MCF 10A (cell line): Measurements from ENCODE around the gene SERINC3. TPM values are rescaled to one million over a fixed set of nuclear protein-coding genes. Genes with fewer than 3 reads are reported as not detected.

Source experiments
- BruUV-seq: library from RNA; stranded (reverse); fragments of 400-500 nt; replicated peaks from 2 replicates; lab custom pipeline; 2021; lab: Mats Ljungman, UMichigan
- CTCF ChIA-PET: fragments of 300-600 bp; sonication (Branson Sonifier 250); formaldehyde crosslinking; extraction: SDS; loops from one replicate; lab custom pipeline; 2021; ENCODE audit warnings: antibody characterized with exemption, inconsistent platforms; lab: Yijun Ruan, JAX
- POLR2A ChIA-PET: fragments of 300-600, 350-650 bp; sonication (Branson Sonifier 250); formaldehyde crosslinking; extraction: SDS; loops from one replicate; lab custom pipeline; 2020; ENCODE audit warnings: antibody characterized with exemption, inconsistent platforms; lab: Yijun Ruan, JAX
- DNase-seq: peaks from one replicate; pipeline ENCODE4 v3.0.0-alpha.2; 2018; ENCODE audit not compliant: unreplicated experiment
- H3K27ac Mint-ChIP-seq: one replicate; pipeline ENCODE4 v1.8.0; 2022; ENCODE audit warnings: mild to moderate bottlenecking, low read depth, mixed read lengths; ENCODE audit not compliant: unreplicated experiment
- H3K27me3 Mint-ChIP-seq: one replicate; pipeline ENCODE4 v1.8.0; 2022; ENCODE audit warnings: mixed read lengths; ENCODE audit not compliant: insufficient read depth, unreplicated experiment
- H3K36me3 Mint-ChIP-seq: one replicate; pipeline ENCODE4 v1.8.0; 2022; ENCODE audit warnings: mild to moderate bottlenecking, moderate library complexity, mixed read lengths; ENCODE audit not compliant: insufficient read depth, unreplicated experiment
- H3K4me1 Mint-ChIP-seq: one replicate; pipeline ENCODE4 v1.8.0; 2022; ENCODE audit warnings: mixed read lengths; ENCODE audit not compliant: insufficient read depth, unreplicated experiment
- H3K4me3 Mint-ChIP-seq: one replicate; pipeline ENCODE4 v1.8.0; 2022; ENCODE audit warnings: mild to moderate bottlenecking, moderate library complexity, mixed read lengths; ENCODE audit not compliant: unreplicated experiment
- H3K9me3 Mint-ChIP-seq: one replicate; pipeline ENCODE4 v1.8.0; 2022; ENCODE audit warnings: mixed read lengths; ENCODE audit not compliant: unreplicated experiment
- CTCF ChIP-seq: fragments of 200-600 bp; IDR thresholded peaks from one replicate; pipeline ENCODE4 v1.8.0; 2022; ENCODE audit warnings: antibody characterized with exemption, mild to moderate bottlenecking; ENCODE audit not compliant: unreplicated experiment
- intact Hi-C: fragments of 100-400 bp; cut with micrococcal nuclease; formaldehyde crosslinking; loops from 2 replicates; pipeline ENCODE4 v1.14.1; 2022
- total RNA-seq: library from RNA; stranded (reverse); gene quantifications from 2 replicates; pipeline ENCODE4 v1.2.3, GENCODE V29; 2022

SERINC3 gene
- total RNA-seq, 1 experiment from 2014 or later: 104 TPM

DNA sequence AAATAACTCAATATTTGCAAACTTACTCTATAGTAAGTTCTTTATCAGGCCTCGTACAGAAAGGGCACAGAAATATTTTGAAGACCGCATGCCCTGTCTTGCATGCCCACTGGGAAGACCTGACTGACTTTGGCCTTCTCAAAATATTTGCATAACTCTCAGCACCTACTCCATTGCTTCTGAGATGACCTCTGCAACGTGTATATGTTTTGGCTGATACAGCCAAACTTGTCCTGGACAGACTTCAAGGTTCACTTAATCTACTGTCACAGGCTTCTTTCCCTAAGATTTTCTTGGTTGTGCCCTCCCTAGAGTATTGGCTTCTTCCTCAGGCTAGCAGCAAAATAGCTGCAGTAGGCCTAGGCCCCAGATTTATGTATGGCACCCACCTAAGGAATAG, 21.5 kb upstream of the SERINC3 start:
- no peak for TF ChIP-seq CTCF
- Mint-ChIP-seq H3K27ac (no peak overlapping the region), H3K4me3 (no peak overlapping the region), H3K9me3 (no peaks in the 10 kb centered on the region), H3K27me3 (no peaks in the 10 kb centered on the region), H3K36me3 (no peaks in the 10 kb centered on the region), H3K4me1 (no peaks in the 10 kb centered on the region)
- CTCF ChIA-PET: interaction anchor here (0.6 to 1.7 kb wide), 5 partner anchors 10 to 328 kb away, joined by 3 to 4 read pairs (median 3); no protein-coding TSS in a partner anchor
- intact Hi-C loops: no loop called here
- POLR2A ChIA-PET: interaction anchor here (2.2 to 2.6 kb wide), 2 partner anchors 11 to 22 kb away, joined by 8 to 9 read pairs; partner anchors contain the start of gene SERINC3
- no TSS peak for BruUV-seq
- DNase-seq: no peak

DNA sequence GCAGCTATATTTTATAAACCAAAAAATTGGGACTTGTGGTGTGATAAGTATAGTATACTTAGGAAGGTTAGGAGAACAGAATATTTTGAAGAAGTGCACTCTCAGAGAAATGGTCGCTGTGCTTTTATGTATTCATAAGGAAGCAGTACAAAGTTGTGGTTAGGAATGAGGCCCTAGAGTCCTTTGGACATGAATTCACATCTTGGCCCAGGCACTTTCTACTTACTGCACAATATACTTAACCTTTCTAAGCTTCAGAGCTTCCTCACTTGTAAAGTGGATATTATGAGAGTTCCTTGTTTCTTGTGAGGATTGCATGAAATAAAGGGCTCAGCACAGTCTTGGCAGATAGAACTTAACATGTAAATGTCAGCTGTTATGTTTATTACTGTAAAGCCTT, 21.0 kb upstream of the SERINC3 start:
- TF ChIP-seq CTCF: no peak
- no peak overlapping the region for H3K4me3 Mint-ChIP-seq
- H3K36me3 Mint-ChIP-seq: no peaks in the 10 kb centered on the region
- no peaks in the 10 kb centered on the region for H3K27me3 Mint-ChIP-seq
- no peak overlapping the region for H3K27ac Mint-ChIP-seq
- ChIA-PET POLR2A (interaction anchor here (0.7 to 2.8 kb wide), 7 partner anchors 10 to 748 kb away, joined by 3 to 9 read pairs (median 4); partner anchors contain the start of genes PKIG and SERINC3), CTCF (interaction anchor here (0.6 to 2.2 kb wide), 8 partner anchors 8 to 327 kb away, joined by 3 to 6 read pairs (median 3); no protein-coding TSS in a partner anchor)
- BruUV-seq: no TSS peak
- intact Hi-C loops: no loop called here
- DNase-seq: no peak
- no peaks in the 10 kb centered on the region for H3K4me1 Mint-ChIP-seq
- no peaks in the 10 kb centered on the region for H3K9me3 Mint-ChIP-seq

DNA sequence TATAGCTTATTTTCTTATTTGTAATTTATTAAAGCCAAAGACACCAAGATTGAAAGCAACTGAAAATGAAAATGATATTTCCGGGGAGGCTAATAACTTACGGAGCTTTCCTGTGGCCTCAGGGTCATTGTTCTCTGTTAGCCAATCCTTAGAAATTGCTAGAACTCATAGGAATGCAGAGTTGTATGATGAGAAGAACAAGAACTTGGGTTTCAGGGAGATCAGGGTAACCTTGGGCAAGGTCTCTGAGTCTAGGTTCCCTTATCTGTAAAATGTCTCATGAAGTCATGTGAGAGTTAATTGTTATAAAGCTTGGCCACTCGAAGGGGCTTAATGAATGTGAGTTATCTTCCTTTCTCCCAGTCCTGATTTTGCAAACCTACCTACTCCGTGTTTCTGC, 20.1 kb upstream of the SERINC3 start:
- ChIA-PET POLR2A (interaction anchor here (0.7 to 2.8 kb wide), 7 partner anchors 9 to 460 kb away, joined by 3 to 9 read pairs (median 6); partner anchors contain the start of genes PKIG and SERINC3), CTCF (interaction anchor here (0.6 to 2.2 kb wide), 7 partner anchors 9 to 660 kb away, joined by 3 to 6 read pairs (median 3); no protein-coding TSS in a partner anchor)
- Mint-ChIP-seq H3K9me3 (no peaks in the 10 kb centered on the region), H3K27me3 (no peaks in the 10 kb centered on the region), H3K4me1 (no peaks in the 10 kb centered on the region), H3K27ac (no peak overlapping the region), H3K4me3 (no peak overlapping the region), H3K36me3 (no peaks in the 10 kb centered on the region)
- no TSS peak for BruUV-seq
- intact Hi-C loops: no loop called here
- DNase-seq: no peak
- TF ChIP-seq CTCF: no peak

GRCh38 chr20:44540834-44541233, 19.0 kb upstream of the SERINC3 start:
- POLR2A ChIA-PET: interaction anchor here (1.1 to 2.8 kb wide), 3 partner anchors 8 to 68 kb away, joined by 3 to 7 read pairs (median 4); no protein-coding TSS in a partner anchor
- CTCF ChIA-PET: interaction anchor here (0.6 to 2.2 kb wide), 3 partner anchors 10 to 1607 kb away, joined by 3 to 6 read pairs (median 6); no protein-coding TSS in a partner anchor
- Mint-ChIP-seq H3K4me1 (peaks cover 5% of the 10 kb centered on the region), H3K36me3 (no peaks in the 10 kb centered on the region), H3K9me3 (no peaks in the 10 kb centered on the region), H3K27ac (no peak overlapping the region), H3K27me3 (no peaks in the 10 kb centered on the region), H3K4me3 (no peak overlapping the region)
- DNase-seq: peak; percentile 48
- intact Hi-C loops: no loop called here
- TF ChIP-seq CTCF: no peak
- BruUV-seq: no TSS peak
